T-helper 1 cell (primary cell): ENCODE data around the gene YIPF6.
"Not testable (repeated sequence)": the region's sequence is repeated elsewhere in the genome, so short reads cannot be mapped to it uniquely, and the experiment has no call there.

ENCODE experiments used
- DNase-seq, 5 donors: peaks; one replicate each; pipeline ENCODE4 v3.0.0-alpha.2; 2012 to 2020
- total RNA-seq, 4 donors: gene quantifications; one replicate each; lab custom pipeline; 2026; lab: John Stamatoyannopoulos, UW

The YIPF6 gene
- total RNA-seq, result 15.5 to 20.7 (median 17.1) reads per million in 4 donors

DNA sequence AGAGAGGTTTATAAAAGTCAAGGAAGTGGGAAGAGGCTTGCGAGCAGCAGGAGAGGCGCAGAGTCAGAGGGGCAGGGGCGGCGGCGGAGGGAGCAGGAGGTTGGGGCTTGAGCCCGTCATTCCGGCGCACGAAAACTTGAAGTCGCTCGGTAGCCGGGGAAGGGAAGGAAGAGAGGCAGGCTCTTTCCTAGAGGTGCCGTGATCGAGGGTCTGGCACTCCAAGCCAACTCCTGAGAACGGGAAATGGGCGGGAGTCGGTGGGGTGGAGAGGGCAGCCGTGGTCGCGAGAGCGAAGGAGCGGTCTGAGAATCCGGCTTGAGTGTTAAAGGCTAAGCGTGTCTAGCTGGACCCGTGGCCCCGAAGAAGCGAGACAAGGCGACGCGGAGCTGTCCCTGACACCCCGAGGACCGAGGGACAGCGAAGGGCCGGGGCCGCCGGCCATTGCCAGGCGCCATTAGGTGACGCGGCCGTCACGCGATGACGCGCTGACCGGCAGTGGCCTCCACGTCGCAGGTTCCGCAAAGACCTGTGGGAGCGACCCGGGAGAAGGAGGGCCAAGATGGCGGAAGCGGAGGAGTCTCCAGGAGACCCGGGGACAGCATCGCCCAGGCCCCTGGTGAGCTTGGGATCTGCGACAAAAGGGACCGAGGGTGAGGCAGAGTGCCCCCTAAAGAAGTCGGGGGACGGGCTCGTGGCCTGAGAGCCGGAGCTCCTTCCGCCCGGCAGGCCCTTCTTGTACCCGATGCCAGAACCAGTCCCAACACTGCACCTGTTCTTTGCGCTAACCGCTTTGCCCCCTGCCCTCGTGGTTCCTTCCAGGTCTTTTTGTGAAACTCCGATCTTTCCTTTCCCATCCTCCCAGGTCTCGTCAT is at the start of gene YIPF6:
Gene YIPF6 (plus strand): TSS at position 544 of the 872 bp plus-strand sequence. CDS start 16 bp downstream, at position 560.
- peak; percentile 30 to 75 (median 49) for DNase-seq

DNA sequence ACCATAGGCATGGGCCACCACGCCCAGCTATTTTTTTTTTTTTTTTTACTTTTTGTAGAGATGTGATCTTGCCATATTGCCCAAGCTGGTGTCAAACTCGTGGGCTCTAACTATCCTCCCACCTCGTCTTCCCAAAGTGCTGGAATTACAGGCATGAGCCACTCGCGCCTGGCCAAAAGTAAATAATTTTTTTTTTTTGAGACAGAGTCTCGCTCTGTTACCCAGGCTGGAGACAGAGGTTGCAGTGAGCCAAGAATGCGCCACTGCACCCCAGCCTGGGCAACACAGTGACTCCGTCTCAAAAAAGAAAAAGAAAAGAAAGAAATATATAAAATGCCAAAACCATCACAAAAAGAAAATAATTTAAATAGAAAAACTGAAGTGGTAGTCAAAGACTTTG is 47.1 kb upstream of the YIPF6 start:
- DNase-seq, result no peak

GRCh38 chrX:68454476-68455150 is 44.2 kb upstream of the YIPF6 start:
- DNase-seq, result no peak

DNA sequence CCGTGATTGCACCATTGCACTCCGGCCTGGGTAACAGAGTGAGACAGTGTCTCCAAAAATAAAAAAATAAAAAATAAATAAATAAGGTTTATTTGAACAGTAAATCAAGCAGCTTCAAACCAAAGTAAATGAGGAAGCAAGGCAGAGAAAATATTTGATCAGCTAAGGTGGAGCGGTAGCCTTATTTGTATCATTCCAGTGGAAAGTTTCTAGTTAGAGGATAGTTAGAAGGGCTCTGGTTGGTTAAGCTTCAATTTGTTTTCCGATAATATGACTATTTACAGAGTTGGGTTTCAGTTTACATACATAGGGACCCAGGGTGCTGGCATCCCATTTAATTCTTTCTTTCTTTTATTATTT is 43.7 kb upstream of the YIPF6 start:
- DNase-seq, result no peak

GRCh38 chrX:68461093-68461492 is 37.8 kb upstream of the YIPF6 start:
- DNase-seq, result no peak

DNA sequence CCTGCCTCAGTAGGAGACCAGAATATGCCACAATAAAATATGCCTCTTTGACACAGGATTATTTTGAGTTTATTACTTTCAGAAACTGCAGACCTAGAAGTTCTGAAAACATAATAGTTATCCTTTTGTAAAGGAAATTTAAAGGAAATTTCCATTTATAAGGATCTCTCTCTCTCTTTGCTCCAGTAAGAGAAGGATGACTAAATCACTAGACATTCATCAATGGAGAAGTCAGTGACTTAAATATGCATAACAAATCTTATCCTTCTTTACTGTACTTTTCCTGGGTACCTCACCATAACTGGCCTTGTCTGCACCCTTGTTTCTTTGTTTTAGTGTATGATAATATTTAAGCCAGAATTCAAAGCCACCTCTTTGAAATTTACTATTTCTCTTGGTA is 37.3 kb upstream of the YIPF6 start:
- no peak for DNase-seq

- DNase-seq, result no peak
These were observed 36.7 kb upstream of the YIPF6 start for GRCh38 chrX:68462197-68462596.

DNA sequence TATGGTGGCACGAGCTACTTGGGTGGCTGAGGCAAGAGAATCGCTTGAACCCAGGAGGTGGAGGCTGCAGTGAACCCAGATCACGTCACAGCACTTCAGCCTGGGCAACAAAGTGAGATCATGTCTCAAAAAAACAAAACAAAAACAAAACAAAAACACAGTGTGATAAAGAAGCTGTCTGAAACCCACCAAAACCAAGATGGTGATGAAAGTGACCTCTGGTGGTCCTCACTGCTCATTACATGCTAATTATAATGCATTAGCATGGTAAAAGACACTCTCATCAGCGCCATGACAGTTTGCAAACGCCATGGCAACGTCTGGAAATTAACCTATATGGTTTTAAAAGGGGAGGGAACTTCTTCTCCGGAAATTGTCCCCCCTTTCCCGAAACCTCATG is 36.2 kb upstream of the YIPF6 start:
- DNase-seq, result peak in 1 of 5 donors; percentile 17

GRCh38 chrX:68463880-68464279 is 35.0 kb upstream of the YIPF6 start:
- no peak for DNase-seq

- no peak for DNase-seq
These were observed 34.1 kb upstream of the YIPF6 start for GRCh38 chrX:68464796-68465195.

DNA sequence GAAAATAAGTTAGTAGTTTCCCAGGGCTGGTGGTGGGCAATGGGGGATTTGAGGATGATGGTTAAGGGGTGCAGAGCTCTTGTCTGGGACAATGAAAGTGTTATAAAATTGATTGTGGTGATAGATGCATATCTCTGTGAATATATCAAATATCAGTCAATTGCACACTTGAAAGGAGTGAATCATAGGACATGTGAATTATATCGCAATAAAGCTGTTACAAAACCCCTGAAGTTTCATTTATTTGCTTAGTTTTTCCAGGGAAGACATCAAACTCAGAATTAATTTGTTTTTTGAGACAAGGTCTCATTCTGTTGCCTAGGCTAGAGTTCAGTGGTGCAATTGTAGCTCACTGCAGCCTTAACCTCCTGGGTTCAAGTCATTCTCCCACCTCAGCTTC is 17.9 kb upstream of the YIPF6 start:
- no peak for DNase-seq

GRCh38 chrX:68486198-68486597 is 12.7 kb upstream of the YIPF6 start:
- not testable (repeated sequence) for DNase-seq

DNA sequence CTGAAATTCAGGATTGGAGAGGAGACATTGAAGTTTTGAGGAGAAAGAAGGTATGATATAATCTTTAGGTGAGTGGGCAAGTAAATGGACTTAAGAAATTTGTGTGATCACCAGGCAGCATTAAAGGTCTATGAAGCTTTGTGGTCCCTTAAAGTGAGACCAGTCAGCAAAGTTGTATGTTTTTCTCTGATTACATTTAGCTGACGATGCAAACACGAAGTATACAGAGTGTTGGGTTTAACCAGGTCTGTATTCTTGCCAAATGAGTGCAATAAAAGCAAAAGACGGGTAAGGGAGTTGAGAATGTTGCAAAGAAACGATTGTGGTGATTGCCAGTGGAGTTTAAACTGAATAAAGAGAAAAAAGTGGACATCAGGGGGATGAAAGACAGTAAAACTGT is 11.6 kb upstream of the YIPF6 start:
- DNase-seq, result no peak

- DNase-seq, result no peak
These were observed 10.9 kb upstream of the YIPF6 start for GRCh38 chrX:68487924-68488323.

DNA sequence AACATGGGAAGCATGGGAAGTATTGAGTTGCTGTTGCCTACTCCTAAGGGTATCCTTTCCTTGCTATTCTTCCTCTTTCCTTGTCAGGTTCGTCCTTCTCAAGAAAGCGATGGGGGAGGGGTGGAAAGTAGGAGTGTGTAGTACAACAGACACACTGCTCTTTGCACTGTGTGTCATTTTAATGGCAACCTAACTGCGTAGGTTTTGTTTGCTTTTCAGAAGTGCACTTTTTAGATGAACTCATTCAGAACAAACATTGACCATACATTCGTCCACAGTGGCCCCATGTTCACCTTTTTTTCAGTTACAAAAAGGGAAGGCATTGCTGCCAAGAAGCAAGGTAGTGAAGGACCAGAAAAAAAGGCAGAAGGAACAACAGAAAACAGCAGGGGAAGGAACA is 10.2 kb upstream of the YIPF6 start:
- DNase-seq, result no peak

- DNase-seq, result no peak
These were observed 8.2 kb upstream of the YIPF6 start for GRCh38 chrX:68490644-68491043.

GRCh38 chrX:68492583-68492982 is 6.3 kb upstream of the YIPF6 start:
- DNase-seq, result no peak

- not testable (repeated sequence) for DNase-seq
These were observed 5.1 kb upstream of the YIPF6 start for GRCh38 chrX:68493776-68494175.

GRCh38 chrX:68498044-68498507 is 775 bp upstream of the YIPF6 start:
- DNase-seq, result no peak

DNA sequence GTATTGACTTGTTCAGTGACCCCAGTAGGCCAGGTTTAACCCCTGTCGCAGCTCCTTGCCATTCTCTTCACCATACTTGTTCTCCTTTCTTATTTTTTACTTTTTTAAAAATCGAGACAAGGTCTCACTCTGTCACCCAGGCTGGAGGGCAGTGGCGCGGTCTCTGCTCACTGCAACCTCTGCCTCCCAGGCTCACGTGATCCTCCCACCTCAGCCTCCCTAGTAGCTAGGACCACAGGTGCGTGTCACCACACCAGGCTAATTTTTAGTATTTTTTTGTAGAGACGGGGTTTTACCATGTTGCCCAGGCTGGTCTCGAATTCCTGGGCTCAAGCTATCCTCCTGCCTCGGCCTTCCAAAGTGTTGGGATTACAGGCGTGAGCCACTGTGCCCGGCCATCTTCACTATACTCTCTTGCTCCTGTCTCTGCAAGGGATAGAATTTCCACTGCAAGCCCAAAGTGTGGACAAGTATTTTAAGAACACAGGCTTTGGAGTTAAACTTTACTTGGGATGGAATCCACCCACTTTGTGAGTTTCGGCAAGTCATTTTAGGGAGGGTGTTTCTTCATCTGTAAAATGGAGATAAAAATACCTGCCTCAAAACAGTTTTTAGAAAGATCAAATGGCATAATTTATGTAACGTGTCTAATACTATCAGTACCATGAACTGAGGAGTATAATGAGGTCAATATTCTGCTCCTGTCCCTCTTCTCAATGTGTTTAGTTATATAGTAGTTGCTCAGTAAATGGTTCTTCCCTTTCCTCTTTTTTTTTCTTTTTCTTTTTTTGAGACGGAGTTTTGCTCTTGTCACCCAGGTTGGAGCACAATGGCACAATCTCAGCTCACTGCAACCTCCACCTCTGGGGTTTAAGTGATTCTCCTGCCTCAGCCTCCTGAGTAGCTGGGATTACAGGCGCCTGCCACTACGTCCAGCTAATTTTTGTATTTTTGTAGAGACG is 973 bp downstream of the YIPF6 start:
- DNase-seq, result no peak

GRCh38 chrX:68503836-68504636 is 5.2 kb downstream of the YIPF6 start:
- DNase-seq, result peak in 1 of 5 donors; percentile 78

DNA sequence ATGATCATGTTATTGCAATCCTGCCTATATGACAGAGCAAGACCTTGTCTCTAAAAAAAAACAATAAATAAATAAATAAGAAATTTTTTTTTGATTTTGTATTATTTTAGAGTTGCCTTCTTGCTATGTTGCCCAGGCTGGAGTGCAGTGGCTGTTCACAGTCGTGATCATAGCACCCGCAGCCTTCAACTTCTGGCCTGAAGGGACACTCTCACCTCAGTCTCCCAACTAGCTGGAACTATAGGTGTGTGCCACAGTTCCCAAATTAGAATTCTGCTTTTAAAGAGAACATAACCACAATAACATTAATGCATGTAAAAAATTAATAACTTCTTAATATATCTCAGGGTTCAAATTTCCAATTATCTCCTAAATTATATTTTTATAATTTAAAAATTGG is 7.8 kb downstream of the YIPF6 start:
- no peak for DNase-seq
